ENCODE data around the gene SMCO3.

SMCO3 gene

DNA sequence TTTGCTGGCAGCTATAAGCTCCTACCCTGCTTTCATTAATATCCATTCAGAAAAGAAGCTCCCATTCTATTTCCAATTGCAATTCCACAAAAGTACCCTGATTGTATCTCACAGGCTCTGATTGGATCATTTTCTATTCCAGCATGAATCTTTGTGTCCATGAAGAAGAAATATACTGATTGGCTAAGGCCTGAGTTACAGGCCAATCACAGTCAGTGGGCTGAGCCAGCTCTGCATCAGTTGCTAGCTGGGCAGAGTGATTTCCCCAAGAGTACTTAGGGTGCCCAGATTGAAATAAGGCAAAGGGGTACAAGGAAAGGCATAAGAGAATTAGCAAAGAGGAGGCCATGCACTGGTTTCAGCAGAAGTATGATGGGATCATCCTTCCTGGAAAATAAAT is 14.9 kb upstream of the SMCO3 start:
- no peak for DNase-seq (ENCODE audit: low read depth in 2 of 2, low spot score in 1 of 2)

DNA sequence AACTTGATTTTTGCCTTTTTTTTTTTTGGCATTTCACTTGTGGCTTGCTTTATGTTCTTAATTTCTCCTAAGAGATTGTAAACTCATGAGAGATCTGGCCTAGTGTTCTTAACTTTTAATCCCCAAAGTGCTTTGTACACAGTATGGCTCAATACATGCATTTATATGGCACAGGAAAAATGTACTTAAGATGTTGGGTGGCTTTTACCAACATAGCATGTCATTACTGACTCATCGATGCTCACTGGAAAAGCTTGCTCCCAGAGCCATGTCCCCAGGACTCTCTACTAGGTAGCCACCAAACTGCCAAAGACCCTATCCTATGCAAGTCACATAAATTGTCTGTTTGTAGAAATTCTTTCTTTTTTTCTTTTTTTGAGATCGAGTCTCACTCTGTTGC is 13.1 kb upstream of the SMCO3 start:
- DNase-seq (ENCODE audit: low read depth in 2 of 2, low spot score in 1 of 2) = no peak

DNA sequence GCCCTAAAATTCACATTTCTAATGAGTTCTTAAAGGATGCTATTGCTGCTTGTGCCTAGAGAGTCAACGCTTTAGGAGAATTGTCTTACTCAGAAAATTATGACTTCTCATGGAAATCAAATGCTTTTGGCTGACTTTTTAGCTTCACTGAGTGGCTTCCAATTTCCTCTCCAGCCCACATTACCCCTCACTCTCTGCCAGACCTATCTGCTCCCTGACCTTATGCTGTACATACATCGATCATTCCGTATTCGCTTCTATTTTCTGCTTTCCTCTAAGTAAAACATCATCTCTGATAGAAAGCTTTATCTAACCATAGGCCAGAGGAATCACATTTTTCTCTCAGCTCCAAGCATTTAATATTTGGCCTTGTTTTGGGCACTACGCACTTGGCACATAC is 12.5 kb upstream of the SMCO3 start:
- no peak for DNase-seq (ENCODE audit: low read depth in 2 of 2, low spot score in 1 of 2)

DNA sequence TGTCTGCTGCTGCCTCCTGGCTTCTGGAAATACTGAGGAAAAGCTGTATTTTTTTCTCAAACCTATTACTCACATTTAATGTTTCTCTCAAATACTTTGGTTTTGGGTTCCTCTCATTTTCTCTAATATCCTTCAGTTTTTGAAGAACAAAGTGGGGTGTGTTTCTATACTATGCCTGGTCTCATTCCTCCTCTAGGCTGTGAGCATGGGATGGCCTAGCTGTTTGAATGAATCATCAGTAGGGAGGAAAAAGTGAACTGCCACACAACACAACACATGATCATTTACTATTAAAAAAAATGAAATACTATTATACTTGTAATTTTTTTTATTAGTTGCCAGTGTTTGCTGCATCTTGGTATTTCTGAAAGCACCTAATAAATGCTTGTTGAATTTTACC is 11.3 kb upstream of the SMCO3 start:
- no peak for DNase-seq (ENCODE audit: low read depth in 2 of 2, low spot score in 1 of 2)

DNA sequence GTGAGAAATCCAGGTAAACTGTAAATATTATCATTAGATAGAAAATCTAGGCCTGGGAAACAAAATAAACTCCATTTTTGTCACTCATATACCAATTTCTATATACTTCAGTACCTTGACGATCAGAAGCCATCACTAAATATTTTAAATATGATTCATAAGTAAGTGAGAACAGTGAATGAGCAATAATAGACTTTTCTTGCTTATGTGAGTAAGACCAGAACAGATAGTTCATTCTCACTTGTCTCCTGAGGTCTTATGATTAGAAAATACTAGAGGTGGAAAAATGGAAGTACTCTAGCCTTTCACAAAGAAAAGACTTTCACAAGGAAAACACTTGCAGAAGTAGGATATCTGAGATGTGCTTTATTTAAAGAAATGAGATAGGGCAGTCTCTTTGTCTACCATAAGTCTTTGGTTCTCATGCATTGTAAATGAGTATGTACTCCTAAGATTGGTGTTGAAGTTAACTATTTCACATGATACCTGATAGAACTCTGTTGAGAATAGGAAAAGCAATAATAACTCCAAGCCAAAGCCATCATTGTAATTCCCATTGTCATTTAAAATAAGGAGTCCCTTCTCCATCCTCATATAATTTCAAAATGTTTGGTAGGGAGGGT is 10.1 kb upstream of the SMCO3 start:
- DNase-seq (ENCODE audit: low read depth in 2 of 2, low spot score in 1 of 2) = no peak

DNA sequence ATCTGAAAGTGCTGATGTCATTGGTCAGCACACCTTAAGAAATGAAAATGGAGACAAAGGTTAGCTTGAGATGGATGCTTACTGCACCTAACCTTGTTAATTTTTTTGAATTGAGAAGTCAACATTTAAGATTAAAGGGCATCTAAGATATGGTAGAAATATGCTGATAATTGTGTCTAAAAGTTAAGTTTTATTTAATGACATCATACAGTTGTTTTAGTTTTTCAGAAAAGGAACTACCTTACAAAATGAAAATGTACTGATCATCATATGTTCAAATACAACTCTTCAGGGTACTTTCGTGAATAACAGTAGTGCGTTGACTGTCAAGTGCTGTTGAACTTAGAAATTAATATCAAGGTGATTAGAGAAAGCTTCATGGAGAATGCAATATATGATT is 2.5 kb downstream of the SMCO3 start:
- DNase-seq (ENCODE audit: low read depth in 2 of 2, low spot score in 1 of 2) = no peak

DNA sequence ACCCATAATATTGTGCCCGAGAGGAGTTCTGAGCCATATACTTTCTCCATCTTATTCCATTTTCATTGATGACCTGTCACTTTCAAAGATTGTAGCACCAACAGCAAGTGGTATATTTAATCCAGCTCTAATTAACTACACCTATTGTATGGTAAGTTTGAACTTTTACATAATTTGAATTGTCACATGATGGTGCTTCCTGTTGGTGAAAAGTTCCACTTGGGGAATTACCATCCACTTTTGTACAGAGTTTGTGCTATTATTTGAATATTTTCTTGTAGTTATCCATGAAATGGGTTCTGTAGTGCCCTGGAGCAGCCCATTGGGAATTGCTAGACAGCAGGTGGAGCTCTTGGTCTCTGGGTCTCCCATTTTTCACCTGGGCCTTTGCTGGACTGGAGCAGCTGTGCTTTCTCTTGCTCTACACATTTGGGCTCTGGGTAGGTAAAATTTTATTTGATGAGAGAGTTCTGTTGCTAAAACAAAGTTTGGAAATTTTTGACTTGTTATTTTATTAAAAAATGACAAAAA is 3.0 kb downstream of the SMCO3 start:
- no peak for DNase-seq (ENCODE audit: low read depth in 2 of 2, low spot score in 1 of 2)

DNA sequence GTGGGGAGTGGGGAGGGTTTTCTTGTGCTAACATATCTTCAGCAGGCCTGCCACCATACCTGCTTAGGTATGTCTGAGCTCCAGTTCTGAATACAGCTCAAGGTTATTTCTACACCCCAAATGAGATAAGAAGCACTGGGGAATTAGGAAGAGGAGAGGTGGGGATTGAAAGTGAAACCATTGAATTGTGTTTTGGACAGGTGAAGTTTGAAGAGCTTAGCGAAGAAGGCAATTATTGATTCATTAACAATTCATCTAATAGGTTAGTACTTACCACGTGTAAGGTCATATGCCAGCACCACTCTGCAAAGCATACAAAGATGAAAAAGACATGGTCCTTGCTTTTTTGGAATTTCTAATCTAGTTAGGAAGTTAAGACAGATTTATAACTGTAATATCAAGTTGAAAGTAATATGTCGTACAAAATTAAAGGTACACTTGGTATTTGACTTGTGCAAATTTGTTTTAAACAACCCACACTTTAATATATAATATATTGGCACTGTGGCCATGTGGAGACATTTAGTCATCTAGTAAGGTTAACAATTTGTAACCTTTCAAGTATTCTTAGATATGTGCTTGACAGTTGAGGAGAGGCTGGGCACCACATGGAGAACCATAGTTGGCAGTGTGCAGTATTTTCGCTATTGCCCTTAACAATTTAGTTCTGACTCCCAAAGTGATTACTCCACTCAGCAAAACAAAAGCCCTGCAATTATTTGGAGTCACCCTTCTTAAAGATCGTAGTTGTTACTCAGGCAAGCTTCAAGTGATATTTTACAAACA is 3.6 kb downstream of the SMCO3 start:
- no peak for DNase-seq (ENCODE audit: low read depth in 2 of 2, low spot score in 1 of 2)

DNA sequence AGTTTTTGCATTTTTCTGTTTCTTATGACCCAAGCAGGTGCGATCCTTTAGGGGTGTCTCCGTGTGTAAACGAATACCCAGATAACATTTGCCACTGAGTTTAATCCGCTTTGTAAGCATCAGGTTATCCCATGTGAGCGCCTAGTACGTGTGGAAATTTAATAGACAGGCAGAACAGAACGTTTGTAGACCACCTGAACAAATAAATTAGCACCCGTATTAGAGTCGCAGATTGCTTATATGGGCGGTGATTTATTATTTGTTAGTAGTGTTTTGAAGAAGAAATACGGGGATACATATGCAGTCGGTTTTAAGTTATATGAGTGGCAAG is 10.2 kb downstream of the SMCO3 start:
- DNase-seq (ENCODE audit: low read depth in 2 of 2, low spot score in 1 of 2) = no peak

DNA sequence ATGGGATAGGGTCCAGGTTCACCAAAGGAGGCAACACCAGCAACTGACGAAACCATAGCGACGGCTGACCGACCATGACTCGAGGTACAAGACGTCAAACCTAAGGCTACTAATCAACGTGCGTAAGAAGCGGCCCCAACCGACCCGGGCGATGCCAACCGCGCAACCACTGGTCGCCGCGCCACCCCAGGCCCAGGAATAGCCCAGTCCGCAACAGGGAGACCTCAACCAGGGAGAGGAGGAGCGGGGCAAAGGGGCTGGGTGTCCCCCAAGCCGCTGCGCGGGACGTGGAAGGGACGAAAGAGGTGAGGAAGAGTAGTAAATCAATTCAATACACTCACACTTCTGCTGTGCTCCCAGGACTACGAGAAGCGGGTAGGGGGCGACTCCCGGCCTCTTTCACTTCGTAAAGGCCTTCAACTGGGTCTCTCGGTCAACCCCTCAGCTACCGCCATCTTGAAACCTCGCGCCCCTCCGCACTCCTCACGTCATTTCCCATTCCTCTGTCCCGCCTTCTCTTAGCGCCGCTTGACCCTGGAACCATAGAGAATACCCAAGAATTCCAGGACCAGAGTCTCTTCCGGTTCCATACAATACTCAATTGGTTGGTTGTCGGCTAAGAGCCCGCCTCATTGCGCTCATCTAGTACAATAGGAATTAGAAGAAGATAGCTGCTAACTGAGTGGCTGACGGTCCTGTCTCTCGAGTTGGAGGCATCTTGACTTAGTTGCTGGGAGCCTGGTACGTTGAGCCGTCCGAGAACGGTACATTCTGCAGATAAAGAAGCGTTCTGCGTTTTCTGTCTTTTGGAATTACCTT is 10.8 kb downstream of the SMCO3 start, which contains the start of the genes C12orf60 and WBP11:
Gene C12orf60, plus strand, starts transcription at position 660 of the 819 bp plus-strand sequence. CDS start 19,266 bp downstream, outside the sequence.
Gene WBP11, minus strand, starts transcription at position 468 of the 819 bp plus-strand sequence. CDS start 2,095 bp downstream, outside the sequence.
- DNase-seq (ENCODE audit: low read depth in 2 of 2, low spot score in 1 of 2) = peak; percentile 73

DNA sequence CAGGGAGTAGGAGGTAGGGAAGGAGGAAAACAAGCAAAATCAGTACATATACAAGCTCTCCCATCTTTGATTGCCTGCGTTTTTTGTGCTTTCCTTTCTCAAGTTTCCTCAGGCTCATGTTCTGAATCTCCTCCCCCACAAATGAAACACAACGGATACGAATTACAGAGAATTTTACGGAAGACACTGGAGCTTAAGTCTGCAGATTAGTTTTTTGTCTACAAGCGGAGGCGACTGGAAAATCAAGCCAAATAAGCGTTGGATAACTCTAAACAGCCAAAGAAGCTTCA is 11.3 kb downstream of the SMCO3 start:
- DNase-seq (ENCODE audit: low read depth in 2 of 2, low spot score in 1 of 2) = no peak

DNA sequence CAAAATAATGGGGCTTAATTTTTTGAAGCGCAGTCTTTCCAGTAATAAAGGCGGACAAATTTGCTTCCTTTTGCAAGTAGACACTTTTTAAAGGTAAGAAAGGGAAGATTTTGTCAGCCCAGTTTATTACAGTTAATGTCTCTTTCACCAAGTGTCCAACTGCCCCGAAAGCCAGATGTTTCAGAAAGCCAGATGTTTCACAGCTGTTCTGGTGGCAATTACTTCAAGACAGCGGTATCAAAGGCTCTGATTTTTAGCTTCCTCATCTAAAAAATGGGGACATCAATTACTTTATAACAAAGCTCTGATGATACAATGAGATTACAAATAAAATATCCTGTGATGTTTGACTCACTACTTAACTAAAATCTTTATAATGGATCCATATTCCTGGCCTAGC is 11.7 kb downstream of the SMCO3 start:
- no peak for DNase-seq (ENCODE audit: low read depth in 2 of 2, low spot score in 1 of 2)

DNA sequence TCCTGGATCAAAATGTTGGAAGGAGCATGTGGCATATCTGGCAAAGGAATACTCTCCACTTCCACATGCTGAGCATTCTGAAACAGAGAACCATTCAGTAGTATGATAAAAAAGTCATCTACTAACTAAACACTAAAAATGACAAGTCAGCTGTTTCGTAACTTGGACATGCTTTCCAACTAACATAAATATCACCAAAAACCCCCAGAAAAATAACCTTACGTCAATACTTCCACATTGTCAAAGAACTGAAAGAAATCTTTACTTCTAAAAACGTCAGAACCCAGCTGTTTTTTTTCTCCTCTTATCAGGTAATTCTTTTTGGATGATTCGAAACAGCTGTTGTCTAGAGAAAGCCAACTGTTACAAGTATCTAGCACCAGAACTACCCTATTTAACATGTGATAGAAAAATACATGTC is 18.9 kb downstream of the SMCO3 start:
- DNase-seq (ENCODE audit: low read depth in 2 of 2, low spot score in 1 of 2) = no peak

DNA sequence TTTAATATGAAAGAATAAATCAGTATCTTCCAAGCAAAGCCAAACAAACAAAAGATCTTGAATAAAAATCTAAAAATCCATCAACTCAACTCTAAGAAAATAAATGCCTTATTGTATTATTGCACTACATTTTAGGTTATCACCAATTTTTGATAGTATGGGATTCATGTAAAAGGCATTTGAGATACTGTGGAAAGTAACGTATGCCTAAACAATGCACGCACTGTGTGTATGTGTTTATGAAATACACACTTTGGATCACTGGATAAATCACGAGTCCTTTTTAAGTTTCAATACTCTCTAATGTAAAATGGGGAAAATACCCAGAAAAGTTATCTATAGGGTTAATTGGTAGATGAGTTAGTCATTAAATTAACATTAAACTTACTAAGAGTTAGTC is 28.4 kb downstream of the SMCO3 start:
- DNase-seq (ENCODE audit: low read depth in 2 of 2, low spot score in 1 of 2) = no peak

DNA sequence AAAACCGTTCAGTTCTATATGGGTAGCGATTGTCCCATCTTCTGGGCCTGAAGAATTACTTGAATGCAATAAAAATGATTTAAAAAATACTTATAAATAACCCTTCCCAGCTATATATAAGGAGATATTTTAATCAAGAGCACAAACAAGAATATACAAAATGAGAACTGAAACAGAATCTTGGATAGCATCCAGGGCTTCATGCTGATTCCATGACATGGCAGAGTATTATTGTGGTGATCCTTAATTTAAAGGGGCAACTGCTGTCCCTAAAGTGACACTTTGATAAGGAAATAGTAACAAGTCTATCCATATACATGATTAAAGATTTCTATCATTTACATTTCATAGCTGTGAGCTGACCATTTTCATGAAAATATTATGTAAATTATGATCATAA is 29.5 kb downstream of the SMCO3 start:
- no peak for DNase-seq (ENCODE audit: low read depth in 2 of 2, low spot score in 1 of 2)

DNA sequence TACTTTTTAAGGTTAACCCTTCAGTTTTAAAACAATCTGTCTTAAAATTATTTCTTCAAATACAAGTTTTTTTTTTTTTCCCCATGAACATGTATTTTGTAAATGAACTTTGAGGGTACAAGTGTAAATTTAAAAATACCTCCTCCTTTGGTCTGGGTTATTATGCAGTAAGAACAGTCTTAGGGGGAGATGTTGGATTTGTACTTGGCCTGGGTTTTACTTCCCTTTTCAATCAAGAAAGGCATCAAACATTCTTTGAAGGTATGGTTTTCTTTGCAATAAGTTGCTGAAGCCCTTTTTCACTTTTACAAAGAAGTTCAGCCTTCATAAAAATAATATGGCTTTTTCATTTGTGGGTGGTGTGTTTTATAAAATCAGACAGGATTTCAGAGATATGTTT is 31.2 kb downstream of the SMCO3 start:
- no peak for DNase-seq (ENCODE audit: low read depth in 2 of 2, low spot score in 1 of 2)

DNA sequence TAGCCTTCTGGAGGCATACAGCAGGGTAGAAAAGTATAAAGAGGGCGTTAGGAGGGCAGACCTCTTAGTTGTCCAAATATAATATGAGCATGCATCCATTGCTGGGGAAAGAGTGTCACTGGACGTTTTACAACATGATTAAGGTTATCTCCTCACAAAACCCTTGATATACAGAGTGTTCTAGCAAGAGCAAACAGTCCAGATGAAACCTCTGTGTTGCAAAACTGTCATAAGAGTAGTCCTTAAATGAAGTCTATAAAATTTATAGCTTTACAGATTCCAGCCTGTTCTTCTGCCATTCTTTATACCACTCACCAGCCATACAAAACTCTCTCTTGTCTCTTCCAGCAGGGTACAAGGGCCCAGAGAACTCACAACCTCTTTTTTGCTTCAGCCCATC is 32.4 kb downstream of the SMCO3 start:
- DNase-seq (ENCODE audit: low read depth in 2 of 2, low spot score in 1 of 2) = no peak

DNA sequence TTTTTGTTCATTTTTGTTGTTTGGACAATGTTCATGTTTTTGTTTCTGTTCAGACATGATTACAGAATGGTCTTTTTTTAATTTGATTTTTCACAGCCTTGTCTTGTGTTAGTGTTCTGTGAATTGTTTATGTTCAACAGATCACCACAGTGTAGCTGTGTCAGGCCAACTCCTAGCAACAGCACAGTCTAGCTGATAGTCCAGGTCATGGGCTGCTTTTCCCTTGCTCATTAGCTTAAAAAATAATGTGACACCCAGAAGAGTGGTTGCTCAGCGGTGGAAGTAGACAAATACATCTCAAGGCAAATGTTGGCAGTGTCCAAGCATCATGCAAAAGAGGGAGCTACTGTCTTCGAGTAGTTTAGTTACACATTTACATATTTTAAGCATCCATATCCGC is 33.1 kb downstream of the SMCO3 start:
- DNase-seq (ENCODE audit: low read depth in 2 of 2, low spot score in 1 of 2) = no peak

DNA sequence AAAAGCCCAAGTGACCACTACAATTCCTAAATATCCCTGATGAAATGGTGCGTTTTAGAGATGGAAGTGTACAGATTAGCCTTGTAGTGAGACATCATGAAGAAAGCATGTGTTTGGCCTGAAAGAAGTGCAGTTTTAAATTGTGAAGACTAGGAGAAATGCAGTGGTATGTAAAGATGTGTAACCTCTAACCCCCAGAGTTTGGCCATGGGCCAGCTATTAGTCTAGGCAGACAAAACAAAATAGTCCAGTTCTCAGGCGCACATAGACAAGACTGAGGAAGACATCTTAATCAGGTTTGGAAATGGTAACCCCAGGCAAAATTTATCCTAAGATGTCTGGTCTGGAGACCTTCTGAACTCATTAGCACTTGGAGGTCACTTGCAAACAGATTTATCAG is 34.1 kb downstream of the SMCO3 start:
- DNase-seq (ENCODE audit: low read depth in 2 of 2, low spot score in 1 of 2) = no peak

DNA sequence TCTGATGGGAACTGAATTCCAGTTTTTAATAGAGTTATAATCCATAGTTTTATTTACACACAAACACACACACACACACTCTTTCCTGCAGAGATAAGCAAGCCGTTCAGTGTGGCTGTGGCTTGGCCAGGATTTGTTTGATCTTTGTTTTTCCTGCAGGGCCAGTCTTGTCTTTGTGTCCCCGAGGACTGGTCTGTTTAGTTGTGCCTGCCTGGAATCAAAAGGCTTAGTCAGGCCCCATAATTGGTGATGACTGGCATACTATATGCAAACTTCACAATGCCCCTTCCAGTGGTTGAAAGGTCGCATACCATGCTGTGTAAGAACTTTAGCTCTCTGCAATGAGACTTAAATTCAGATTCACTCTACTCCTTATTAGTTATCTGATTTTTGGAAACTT is 36.7 kb downstream of the SMCO3 start:
- DNase-seq (ENCODE audit: low read depth in 2 of 2, low spot score in 1 of 2) = no peak

DNA sequence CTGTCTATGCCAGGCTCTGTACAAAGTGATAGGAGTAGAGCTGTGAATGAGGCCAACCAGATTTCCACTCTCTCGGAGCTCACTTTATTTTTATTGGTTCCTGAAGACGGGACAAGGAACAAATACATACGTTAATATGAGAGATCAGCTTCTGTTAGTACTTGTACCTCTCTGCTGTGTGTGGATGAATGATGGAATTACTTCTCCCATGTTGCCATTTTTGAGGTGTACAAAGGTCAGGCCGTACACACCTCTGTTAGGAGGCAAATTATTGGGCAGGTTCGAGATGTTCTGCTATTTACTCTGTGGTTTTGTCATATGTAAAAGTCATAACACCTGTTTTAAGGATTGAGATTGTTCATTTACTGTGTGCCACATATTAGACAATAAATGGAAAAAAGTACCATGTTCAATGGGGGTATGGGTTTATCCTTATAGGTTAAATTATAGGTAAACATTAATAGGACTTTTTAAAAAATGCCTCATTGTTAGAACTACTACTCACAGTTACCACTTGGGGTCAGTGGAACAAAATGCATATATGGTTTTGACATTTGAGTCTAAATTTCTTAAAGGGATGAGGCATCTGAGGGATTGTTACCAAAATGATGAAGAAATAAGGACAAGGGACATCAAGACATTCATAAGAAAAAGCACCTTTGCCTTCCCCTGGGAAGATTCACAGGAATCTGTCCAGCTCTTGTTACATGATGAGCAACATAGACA is 37.6 kb downstream of the SMCO3 start:
- DNase-seq (ENCODE audit: low read depth in 2 of 2, low spot score in 1 of 2) = no peak

All from stimulated activated CD8-positive, alpha-beta memory T cell treated with anti-CD3 and anti-CD28 coated beads, Interleukin-4, amount 100 ng/mL, for 4 hours (primary cell).